NCI-H1092 (cell line): Measurements from ENCODE around the gene CNTNAP5.

Experiments used
- DNase-seq: peaks from one replicate; lab custom pipeline; 2025; lab: John Stamatoyannopoulos, UW

Gene CNTNAP5

DNA sequence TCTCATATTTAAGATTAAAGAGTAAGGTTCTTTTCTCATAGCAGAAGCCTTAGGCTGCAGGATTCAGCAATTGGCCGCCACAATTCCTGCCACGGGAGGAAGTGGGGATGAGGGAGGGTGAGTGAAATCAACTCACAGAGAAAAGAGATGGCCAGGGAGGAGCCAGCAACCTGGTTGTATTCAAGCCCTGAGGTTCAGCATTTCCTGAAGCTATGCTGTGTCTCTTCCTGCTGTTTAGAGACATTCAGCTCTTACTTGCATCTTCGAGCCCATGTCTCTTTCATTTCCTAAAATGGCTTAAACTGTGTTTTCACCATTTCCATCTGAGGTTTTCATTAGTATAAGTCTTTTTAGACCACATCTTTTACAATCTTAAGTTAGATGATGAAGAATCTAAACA lies 522.6 kb downstream of the CNTNAP5 start:
- DNase-seq: no peak

DNA sequence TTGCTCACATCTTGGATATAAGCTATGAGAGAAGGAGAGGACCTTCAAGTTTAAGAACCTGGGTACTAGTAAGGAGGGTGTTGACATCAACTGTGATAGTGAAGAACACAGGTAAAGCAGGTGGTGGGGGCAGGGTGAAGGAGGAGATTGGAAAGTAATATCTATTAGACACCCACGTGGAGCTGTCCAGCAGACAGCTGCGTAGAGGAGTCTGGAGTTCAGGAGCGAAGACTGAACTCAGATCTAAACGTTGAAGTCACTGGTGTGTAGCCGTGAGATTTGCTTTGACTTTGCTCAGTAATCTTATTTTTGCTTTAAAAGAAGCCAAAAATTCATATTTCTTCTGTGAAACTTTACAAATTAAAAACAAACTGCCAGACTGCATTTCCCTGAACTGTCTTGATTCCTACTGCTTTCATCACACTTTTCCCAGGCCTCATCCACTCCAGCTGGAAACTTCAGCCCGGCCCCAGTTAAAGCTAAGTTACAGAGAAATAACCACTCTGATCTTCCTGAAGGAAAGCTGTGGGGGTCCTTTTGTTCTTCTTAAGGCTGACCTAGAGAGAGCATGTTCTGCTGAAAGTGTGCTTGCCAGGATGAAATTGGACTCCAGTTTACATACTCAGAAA lies 533.3 kb downstream of the CNTNAP5 start:
- no peak for DNase-seq

DNA sequence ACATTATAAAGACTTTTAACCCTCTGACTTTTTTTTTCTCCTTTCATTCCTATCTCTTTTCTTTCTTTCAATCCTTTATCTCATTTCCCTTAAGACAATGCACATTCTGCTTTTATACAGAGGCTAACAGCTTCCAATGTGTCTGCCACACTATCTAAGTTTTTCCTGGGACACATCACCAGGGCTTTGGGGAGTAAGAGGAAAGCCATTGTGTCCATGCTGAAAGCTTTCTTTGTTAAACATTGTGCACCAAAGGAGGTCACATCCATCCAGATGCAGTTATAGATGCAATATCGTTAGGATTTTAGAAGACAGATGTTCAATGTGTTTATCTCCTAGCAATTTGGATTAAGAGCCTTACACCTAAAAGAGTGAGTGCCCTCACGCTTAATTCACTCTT lies 534.1 kb downstream of the CNTNAP5 start:
- DNase-seq: no peak

DNA sequence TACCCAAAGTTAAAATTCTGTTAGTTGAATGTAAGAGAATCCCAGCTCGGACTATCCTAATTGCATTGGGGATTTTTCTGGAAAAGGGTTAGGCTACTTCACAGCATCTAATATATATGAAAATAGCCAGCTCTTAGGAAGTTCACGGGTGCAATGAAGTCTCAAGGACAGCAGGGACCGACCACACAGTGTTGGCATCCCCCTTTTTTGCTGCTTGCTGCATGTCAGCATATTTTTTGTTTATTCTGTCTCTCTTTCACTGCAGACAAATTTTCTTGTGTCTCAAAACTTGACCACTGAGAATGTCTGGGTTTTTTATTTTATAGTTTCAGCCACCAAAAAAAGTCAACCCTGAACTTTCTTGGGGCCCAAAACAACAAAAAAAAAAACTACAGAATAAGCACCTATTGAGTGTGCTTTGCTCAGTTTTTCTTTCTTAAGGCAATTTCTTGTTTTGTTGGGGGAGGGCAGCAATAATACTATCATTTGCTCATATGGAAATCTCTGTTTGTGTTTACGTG lies 535.6 kb downstream of the CNTNAP5 start:
- no peak for DNase-seq

DNA sequence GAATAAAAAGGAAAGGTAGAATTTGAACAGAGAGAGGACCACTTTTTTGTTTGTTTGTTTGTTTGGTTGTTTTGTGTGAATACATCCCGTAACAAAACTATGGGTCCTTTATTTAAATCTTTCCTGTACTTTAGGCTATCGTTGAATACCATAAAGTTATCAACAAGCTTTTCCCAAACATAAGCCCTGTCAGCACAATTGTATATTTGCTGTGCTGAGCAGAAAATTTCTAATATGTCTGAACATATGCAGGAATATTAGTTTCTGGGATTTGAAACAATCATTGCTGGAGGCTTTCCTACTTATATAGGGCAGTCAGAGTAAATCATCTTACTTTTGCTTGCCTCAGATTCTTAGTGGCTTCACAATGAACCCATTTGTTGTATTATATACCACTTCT lies 536.4 kb downstream of the CNTNAP5 start:
- no peak for DNase-seq

DNA sequence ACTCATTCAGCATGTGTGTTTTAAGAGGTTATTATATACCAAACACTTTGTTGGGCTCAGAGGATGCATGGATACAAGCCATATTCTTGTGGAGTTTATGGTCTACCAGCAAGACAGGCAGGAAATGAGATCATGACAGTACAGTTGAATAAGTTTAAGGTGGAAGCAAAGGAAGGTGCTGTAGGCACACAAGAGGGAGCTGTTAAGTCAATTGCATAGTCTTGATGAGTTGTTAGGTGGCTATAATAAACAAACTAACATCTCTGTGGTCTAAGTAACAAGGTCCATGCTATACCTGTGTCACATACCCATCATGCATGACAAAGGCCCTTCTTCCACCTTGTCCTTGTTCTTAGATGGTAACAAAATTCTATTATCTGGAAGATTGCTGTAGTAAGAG lies 538.3 kb downstream of the CNTNAP5 start:
- no peak for DNase-seq

DNA sequence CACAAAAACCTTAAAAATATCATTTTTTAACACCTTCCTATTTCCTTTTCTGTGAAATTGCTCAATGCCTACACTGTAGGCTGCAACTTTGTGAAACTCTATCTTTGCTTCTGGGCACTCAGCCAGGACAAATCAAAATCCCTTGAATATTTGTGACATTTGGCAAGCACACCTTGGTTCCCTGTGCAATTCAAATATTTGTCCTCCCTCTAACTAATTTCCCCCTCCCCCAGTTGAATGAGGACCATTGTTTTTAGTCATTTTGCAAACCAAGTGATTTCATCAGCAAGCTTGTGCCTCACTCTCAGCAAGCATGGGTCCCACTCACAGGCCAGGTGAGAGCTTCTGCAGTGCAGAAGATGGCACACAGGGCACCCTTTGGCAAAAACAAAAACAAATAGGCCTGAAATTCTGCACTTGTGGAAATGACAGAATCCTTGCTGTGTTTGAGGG lies 541.5 kb downstream of the CNTNAP5 start:
- no peak for DNase-seq

DNA sequence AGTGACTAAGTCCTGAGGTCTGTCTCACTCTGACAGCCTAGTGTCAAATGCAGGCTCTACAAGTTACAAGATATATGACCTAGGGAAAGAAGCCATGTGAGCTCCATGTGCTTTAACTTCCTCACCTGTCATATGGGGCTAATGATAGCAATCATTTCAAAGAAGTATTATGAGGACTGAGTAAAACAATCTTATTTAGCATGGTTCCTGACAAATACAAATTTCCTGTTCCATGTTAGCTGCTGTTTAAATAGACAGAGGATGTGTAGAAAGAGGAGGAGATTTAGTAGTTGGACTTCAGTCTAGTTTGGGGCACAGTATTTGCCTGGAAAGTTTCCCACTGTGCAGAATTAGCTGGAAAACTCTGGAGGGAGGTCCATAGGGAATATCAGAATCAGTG lies 545.8 kb downstream of the CNTNAP5 start:
- no peak for DNase-seq

DNA sequence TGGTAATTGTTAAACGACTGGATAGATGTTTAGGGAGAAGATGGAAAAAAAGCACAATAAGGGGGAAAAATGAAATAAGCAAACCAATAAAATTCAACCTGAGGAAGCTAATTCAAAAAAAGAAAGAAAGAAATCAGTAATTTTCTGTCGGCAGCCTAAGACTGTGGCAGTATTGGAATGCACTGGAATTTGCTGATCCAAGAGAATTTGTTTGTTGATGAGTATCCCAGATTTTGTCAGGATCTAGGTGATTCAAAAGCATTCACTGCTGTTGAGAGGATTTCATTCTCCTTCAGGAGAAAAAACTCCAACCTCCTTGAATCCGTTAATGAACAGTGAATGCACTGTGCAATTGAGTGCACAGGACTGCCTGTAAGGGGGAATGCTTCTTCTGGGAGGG lies 546.7 kb downstream of the CNTNAP5 start:
- no peak for DNase-seq

DNA sequence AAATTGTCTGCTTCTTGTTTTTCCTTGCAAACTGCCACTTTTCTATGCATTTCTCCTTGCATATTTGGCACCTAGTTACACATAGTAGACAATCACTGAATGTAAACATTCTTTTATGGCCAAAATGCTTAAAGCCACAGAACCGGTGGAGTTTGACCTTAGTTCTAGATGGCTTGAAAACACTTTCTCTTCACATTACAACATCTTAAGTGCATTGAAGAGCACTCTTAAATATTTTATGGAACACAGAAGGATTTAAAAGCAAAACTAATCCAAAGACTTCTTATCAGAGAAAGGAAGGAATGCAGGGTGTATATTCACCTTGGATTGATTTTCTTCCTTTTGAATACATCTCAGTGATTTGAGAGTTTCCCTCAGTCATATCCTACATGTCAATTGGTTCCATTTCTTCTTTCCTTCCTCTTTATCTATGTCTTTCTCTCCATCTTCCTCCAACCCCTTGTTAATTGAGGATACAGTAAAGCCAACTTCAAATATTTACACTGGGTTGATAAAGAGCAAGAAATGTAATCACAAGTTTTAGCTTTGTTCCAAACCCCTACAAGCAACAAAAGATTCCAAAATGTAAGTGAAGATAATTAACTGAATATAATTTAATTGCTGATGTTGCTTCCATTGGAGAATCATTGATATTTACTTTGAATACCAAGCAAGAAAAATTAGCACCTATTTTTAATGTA lies 548.0 kb downstream of the CNTNAP5 start:
- DNase-seq: no peak

DNA sequence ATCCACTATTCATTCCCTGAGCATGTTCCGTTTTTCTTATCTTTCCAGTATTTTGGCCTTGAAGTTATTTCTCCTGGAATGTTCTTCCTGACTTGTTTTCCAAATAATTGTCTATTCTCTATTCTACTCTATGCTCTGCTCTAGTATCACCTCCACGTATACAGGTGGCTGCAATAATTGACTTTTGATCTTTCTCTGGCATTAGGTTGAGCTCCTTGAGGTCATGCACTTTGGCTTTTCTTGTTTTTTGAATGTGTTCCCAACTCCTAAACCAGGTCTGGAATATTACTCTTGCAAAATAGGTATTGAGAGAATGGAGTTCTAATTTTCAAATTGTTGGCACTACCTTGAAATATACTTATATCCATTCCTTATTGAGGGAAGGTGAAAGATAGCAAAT lies 550.4 kb downstream of the CNTNAP5 start:
- no peak for DNase-seq

DNA sequence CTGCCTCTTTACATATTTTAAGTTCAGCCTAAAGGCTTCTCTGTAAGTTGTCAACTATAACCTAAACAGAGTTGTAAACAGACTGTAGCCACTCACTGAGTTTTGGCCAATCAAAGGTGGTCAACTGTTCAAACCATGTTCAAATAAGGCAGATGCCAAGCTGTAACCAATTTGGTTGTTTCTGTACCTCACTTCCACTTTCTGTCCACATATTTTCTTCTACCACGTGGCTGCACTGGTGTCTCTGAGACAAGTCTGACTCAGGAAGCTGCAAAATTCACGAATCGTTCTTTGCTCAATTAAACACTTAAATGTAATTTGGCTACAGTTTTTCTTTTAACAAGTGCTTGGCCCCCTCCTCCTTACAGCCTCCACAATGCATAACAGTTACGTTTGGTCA lies 555.2 kb downstream of the CNTNAP5 start:
- no peak for DNase-seq

DNA sequence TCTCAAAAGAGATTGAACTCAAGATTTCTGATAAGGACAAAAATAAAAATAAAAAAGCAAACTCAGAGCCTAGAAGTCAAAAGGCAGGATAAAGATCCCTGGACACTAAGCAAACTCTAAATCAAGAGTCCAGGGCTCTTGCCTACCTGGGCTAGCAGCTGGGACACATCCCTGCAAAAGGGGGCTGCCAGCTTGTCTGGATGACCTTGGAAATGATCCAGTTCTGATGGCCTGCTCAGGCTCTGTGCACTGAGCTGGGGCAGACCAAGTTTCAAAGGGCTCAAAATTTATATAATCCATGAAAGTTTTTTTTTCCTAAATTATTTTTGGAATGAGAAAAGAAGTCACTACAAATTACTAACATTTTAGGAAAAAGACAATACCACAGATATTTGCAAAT lies 557.3 kb downstream of the CNTNAP5 start:
- DNase-seq: no peak

DNA sequence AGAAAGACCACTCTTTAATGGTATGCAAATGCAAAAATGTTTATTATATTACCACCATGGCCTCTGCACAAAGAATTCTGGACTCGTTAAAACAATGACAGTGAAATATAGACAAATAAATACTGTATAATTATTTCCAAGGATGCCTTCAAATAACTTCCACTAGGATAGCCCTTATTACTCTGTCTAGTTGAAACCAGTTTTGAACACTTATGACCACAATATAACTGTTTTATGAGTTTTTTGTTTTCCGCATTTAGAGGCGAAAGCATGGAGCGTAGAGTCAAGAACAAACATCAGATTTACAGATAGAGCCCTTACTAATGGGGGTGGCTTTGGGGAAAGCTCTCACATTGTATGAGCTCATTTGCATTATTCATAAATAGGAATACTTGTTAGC lies 559.5 kb downstream of the CNTNAP5 start:
- no peak for DNase-seq

DNA sequence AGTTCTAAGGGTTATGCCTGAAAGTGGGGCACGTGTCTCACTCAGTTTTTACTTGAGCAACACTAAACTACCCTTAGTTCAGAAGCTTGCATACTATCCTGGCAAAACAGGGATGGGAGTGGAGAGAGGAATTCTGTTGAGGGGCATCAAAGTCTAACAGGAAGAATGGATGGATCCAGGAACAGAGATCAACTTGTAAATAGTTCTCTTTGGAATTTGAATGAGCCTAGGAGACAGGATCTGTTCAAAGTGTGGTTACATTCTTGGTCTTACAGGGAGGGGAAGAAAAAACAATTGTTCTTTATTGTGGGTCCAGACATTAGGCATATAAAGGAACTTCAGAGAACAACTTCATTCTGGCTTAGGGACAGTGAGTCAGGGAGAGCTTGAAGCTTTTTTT lies 560.2 kb downstream of the CNTNAP5 start:
- DNase-seq: no peak

DNA sequence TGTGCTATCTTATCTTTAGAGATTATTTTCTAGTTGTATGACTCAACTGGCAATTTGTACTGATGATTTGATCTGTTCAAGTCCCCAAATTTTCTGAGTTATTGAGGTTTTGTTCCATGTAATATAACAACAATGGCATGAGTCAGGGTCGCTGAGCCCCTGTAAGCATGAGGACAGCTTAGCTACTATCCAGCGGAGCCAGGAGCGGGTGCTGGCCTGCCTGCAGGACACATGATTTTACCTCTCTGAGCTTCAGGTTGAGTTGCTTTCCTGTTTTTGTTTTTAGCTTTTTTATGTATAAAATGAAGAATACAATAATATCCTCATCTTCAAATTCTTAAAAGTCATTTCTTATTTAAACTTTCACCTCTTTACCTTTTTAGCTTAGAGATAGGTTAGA lies 561.1 kb downstream of the CNTNAP5 start:
- DNase-seq: no peak

DNA sequence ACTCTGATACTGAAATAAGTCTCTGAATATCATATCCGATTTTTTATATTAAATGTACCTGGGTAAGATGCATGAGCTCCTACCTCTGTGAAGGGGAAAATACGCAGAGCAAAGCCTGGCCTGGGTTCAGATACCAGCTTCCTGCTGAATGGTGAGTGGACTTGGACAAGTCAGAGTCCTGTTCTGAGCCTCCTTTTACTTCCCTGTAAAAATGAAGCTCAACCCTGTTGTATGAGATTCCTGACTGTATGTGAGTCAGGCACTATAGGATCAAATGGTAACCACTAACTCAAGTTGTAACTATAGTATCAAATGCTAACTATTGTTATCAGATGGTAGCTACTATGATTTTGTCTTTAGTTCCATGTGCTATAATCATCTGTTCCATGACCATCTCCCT lies 561.7 kb downstream of the CNTNAP5 start:
- no peak for DNase-seq

DNA sequence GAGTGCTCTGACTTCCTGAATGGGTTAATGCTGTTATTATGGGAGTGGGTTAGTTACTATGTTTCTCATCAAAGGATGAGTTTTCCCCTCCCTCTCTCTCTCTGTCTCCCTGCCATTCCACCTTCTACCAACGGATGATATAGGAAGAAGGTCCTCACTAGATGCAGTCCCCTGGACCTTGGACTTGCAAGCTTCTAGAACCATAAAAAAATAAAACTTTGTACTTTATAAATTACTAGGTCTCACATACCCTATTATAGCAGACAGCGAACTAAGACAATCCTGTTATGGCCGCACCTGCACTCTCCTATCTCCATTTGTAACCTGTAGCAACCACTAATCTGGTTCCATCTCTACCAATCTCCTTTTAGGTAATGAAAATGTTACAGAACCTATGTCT lies 564.9 kb downstream of the CNTNAP5 start:
- DNase-seq: no peak

DNA sequence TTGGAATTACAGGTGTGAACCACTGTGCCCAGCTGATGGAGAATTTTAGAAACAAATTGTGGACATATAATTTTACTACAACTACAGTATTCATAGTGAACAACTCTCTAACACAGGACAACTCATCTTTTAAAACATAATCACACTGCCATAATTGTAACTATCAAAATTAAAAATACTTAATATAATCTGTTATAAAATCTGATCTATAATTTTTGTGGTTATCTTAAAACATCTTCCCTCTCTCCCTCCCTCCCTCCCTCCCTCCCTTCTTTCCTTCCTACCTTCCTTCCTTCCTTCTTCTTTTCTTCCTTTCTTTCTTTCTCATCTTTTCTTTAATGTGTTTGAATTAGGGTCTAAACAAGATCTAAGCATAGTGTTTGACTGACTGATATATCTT lies 577.7 kb downstream of the CNTNAP5 start:
- DNase-seq: no peak

DNA sequence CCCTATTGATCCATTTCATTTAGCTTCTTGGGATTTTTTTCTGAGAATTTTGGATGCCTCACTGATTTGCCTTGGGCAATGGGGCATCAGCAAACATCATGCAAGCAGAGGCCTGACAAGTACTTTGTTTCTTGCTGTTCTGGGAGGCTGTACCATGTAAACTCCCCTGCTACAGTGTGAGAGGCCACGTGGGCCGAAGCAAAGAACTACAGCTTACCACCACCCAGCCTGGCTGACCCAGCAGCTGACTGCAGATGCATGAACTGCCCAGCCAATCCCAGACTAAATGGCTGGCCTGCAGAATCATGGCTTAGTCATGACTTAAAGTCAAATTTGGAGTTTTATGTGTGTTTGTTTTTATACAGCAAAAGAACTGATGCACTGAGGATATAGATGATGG lies 579.9 kb downstream of the CNTNAP5 start:
- no peak for DNase-seq

DNA sequence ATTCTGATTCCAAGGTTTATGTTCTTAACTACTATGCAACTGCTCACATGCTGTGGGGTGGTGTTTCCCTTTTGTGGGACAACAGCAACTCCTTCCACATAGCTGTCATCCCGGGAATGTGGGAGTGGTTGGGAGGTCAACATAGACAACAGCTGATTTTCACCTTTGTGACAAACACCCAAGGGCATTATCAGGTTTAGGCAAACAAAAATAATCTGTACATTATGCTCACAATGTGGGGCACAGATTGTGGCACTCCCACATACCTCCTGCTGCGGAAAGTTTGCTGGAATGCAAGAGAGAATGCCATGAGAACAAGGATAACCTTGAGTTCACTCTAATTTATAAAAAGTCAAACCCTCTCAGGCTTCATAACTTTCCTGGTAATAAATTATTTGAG lies 582.6 kb downstream of the CNTNAP5 start:
- DNase-seq: no peak

DNA sequence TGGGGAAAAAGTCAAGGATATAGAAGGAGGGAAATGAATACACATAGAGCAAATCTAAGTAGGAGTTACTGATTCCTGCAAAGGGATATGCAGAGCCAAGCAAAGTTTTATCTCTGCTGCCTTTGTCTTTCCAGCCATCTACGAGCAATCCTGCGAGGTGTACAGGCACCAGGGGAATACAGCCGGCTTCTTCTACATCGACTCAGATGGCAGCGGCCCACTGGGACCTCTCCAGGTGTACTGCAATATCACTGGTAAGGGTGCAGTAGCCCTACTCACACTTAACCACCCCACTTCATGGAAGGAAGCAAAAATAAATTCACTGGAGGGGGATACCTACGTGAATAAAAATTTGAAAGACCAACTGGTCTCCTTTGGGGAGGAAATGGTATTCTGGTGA lies 584.6 kb downstream of the CNTNAP5 start:
- DNase-seq: no peak

DNA sequence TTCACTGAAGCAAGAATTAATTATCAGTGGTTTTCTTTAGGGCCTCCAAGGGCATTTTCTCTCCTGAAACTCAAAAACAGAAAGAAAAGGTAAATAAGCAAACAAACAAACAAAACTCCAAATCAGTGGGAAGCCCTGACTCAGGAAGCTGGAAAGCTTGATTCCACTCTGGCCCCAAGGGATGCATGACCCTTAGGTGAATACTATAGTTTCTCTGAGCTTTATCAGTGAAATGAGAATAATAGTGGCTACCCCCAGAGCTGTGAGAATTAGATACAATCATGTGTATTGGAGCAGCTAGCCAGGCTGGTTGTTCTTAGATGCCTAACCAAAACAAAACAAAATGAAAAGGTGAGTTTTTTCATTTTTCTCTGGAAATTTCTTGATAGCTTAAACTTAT lies 585.1 kb downstream of the CNTNAP5 start:
- DNase-seq: no peak

DNA sequence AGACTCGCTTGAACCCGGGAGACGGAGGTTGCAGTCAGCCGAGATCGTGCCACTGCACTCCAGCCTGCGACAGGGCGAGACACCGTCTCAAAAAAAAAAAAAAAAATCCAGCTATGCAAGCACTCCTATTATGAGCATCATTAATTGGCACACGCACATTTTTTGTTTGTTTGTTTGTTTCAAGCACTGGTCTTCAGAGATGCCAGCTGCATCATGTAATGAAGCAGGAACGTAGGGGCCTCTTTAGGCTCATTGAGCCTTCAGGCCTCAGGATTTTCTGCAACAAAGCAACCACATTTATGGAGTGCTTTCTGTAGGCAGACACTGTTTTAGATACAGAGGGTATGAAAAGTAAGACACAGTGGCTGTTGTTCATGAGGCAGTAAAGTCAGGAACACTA lies 585.8 kb downstream of the CNTNAP5 start:
- DNase-seq: peak; percentile 13
